ENCODE data around the gene FANCI.

FANCI gene

GRCh38 chr15:89243691-89244573 lies at the start of gene FANCI:
Gene FANCI (plus strand): TSS chr15:89243979. CDS start chr15:89247648, 3,669 bp downstream.
- peak; percentile 83 for DNase-seq (ENCODE audit: low read depth)

- no peak for DNase-seq (ENCODE audit: low read depth)
These were observed 49.2 kb upstream of the FANCI start for GRCh38 chr15:89194608-89195007.

DNA sequence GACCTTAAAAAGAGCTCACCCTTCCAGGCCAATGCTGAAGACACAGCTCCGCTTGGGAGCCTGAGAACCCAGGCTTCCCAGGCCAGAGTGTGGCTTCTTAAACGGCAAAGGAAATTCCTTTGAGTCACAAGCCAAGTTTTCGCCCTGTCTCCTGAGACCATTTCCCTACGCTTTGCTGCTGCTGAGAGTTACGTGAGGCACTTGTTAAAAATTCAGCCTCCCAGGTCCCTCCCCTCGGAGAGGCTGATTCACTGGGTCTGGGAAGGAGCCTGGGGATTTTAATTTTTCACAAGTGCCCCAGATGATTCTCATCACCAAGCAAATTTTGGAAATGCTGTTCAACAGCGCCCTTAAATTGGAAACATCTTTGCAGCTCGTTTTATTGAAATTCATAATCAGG lies 47.9 kb upstream of the FANCI start:
- DNase-seq (ENCODE audit: low read depth) = no peak

- DNase-seq (ENCODE audit: low read depth) = no peak
These were observed 47.5 kb upstream of the FANCI start for GRCh38 chr15:89196241-89196640.

GRCh38 chr15:89196994-89197393 lies 46.8 kb upstream of the FANCI start:
- no peak for DNase-seq (ENCODE audit: low read depth)

DNA sequence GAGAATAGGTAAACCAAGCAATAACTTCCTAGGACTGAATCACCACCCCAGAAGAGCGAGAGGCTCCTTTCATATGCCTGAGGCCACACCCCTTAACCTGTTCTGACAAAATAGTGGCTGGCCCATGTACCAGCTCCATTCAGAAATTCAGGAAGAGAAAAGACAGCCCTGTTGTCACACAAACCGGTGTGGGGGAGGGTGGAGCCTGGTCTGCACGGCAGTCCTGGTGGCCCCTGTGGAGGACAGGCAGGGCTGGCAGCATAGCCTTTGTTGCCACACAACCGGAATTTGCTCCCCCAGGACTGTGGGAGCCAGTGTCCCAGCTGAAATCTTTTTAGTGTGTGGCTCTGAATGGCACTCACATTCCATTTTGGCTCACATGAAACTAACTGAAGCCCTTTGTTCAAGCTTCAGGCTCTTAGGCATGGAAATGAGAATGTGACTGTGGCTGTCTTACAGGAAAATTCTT lies 46.2 kb upstream of the FANCI start:
- DNase-seq (ENCODE audit: low read depth) = no peak

GRCh38 chr15:89198196-89198595 lies 45.6 kb upstream of the FANCI start:
- no peak for DNase-seq (ENCODE audit: low read depth)

DNA sequence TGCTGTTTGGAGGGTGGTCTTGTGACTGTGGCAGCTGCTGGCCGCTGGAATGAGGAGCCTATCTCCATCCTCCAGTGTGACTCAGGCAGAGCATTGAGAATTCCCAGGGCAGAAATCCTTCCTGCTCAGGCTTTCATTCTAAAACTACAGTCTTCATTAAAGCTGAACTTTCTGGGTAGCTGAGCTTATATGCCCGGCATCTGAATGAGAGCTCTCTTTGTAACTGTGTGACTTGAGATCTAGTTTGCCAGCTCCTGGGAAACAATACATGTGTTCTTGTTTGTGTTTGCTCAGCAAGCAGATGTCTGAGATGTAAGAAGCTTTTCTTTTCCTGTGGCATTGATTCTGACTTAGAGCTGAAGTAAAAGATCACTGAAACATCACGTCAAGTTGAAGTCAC lies 44.8 kb upstream of the FANCI start:
- DNase-seq (ENCODE audit: low read depth) = no peak

DNA sequence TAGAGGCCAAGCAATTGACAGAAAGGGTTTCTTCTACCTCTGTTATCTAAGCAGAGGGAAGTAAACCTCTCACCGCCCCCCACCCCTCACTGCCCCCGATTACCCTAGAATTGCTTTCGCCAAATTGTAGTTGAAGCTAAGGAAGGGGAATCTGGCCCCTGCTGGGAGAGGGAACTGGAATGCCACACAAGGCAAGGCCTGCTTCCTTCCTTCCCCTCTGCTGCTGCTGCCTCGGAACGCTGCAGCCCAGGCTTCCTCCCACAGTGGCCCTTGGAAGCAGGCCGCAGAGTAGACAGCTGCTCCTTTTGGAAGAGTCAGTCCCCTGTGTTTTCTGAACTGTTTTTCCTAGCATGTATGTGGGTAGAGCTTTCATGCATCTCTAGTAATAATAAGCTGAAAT lies 44.0 kb upstream of the FANCI start:
- no peak for DNase-seq (ENCODE audit: low read depth)

GRCh38 chr15:89200182-89200581 lies 43.6 kb upstream of the FANCI start:
- no peak for DNase-seq (ENCODE audit: low read depth)

- DNase-seq (ENCODE audit: low read depth) = no peak
These were observed 42.2 kb upstream of the FANCI start for GRCh38 chr15:89201465-89202005.

- no peak for DNase-seq (ENCODE audit: low read depth)
These were observed 40.0 kb upstream of the FANCI start for GRCh38 chr15:89203705-89204273.

- DNase-seq (ENCODE audit: low read depth) = no peak
These were observed 37.7 kb upstream of the FANCI start for GRCh38 chr15:89205991-89206585.

DNA sequence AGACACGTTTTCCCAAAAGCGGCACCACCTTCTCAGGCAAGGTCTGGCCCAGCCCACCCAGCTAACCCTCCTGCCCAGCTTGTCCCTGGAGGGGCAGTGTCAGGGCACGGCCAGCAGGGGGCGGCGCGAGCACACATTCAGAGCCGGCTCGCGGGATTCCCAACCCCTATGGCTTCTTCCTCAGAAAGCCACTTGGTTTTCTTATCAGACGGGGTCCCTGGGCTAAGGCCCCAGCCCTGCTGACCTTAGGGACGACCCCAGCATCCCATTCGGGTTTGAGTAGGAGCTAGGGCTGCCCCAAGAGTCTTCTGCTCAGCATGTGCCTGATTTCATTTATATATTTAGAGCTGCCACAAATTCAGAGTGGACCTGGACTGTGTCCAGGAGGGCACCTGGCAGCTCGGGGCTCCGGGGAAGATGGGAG lies 36.9 kb upstream of the FANCI start:
- DNase-seq (ENCODE audit: low read depth) = peak; percentile 31

DNA sequence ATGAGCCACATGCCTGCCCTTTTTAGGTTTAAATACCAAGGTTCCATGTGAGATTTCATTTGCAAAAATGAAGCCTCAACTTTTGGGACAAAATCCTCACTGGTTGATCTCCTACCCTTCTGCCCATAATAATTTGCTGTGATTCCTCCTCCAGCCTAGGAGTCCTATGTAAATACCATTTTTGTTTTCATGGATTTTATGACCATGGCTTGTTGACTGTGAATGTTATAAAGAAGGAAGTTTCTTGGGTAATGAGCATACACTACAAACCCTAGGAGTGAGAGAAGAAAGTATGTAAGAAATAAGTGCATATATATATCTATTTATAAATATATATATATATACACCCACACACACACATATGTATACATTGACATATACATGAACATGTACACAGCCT lies 35.5 kb upstream of the FANCI start:
- no peak for DNase-seq (ENCODE audit: low read depth)

DNA sequence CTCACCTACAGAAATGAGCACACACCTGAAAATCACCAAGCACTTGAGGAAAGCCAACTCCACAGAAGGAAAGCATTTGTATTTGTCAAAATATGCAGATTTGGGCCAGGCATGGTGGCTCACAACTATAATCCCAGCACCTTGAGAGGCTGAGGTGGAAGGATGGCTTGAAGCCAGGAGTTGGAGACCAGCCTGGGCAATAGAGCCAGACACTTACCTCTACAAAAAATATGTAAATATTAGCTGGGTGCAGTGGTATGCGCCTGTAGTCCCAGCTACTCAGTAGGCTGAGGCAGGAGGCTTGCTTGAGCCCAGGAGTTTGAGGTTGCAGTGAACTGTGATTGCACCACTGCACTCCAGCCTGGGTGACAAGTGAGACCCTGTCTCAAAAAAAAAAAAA lies 34.7 kb upstream of the FANCI start:
- no peak for DNase-seq (ENCODE audit: low read depth)

DNA sequence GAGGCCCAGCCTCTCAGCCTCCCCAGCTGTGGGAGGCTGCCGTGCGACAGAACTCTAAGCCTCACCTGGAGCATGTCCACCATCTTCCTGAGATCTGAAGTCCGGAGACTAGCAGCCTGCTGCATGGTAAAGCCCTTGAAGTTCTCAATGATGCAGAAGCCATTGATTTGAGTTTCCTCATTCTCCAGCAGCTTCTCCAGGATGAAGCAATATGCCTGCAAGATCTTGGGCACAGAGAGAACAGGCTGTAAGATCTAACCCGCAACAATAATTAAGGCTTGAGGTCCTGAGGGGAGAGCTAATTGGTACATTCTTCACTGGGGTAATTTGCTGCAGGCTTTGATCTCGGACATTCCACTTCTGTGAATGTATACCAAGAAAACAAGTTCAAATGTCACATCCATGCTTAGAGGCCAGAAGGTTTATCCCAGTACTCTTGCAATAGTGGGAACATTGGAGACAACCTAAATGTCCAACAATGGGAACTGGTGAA lies 32.1 kb upstream of the FANCI start:
- DNase-seq (ENCODE audit: low read depth) = no peak

- no peak for DNase-seq (ENCODE audit: low read depth)
These were observed 28.2 kb upstream of the FANCI start for GRCh38 chr15:89215627-89216026.

GRCh38 chr15:89217031-89217430 lies 26.7 kb upstream of the FANCI start:
- no peak for DNase-seq (ENCODE audit: low read depth)

GRCh38 chr15:89217686-89218376 lies 25.9 kb upstream of the FANCI start:
- no peak for DNase-seq (ENCODE audit: low read depth)

DNA sequence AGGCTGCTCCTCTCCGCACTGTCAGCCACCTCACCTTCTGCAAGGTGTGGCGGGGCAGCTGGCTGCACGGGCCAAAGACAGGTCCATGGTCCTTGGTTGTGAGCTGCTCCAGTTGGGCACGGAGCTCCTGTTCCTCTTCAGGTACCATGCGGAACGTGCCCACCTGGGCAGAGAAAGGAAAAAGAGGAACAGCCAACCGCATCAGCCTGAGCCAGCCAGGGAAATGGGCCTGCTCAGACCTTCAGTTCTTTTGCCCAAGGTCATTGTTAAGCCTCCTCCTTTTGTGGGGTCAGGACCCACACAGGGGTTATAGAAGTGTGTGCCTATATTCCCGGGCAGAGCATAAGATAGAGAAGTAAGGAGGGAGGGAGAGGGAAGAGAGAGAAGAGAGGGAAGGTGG lies 25.2 kb upstream of the FANCI start:
- no peak for DNase-seq (ENCODE audit: low read depth)

DNA sequence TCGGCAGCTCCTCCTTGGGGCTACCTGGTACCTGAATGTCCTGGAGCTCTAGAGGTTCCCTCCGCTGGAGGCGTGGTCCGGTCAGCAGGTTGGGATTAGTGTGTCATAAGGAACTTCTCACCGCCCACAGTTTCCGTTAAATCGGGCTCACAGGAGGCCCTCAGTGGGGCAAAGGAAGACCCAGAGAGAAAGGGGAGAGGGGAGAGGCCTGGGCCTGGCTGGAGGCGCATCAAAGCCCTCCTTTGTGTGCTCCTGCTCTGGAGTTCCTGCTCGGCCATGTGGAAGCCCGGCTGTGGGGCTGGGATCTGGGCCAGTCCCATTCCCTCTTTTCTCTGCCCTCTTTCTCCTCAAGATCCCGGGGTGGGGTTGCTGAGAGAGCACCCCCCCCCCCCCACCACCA lies 22.2 kb upstream of the FANCI start, which contains the start of gene RLBP1:
RLBP1 (minus strand) TSS at position 37 of the 400 bp plus-strand sequence. CDS start 2,604 bp downstream, outside the sequence.
- DNase-seq (ENCODE audit: low read depth) = no peak

Measured in HS-27A (cell line).